Upper lobe of left lung (tissue), 4 donors: Measurements from ENCODE around the gene AHSA1.

Source experiments
- POLR2AphosphoS5 ChIP-seq, 2 donors: sonication (generic); formaldehyde crosslinking; IDR thresholded peaks; one replicate each; pipeline ENCODE4 v1.5.1; 2017; ENCODE audit warnings: antibody characterized with exemption in 2 of 2
- TF ChIP-seq, protein P1 (sequence below), 6 experiments: fragments of 450-650 bp in 4 of 6; fragments of 200-600 bp in 2 of 6; sonication (generic) in 2 of 6; IDR thresholded peaks; one replicate each; pipeline ENCODE4 v1.5.1; 2016 to 2019; ENCODE audit warnings: antibody characterized with exemption in 6 of 6

DNA sequence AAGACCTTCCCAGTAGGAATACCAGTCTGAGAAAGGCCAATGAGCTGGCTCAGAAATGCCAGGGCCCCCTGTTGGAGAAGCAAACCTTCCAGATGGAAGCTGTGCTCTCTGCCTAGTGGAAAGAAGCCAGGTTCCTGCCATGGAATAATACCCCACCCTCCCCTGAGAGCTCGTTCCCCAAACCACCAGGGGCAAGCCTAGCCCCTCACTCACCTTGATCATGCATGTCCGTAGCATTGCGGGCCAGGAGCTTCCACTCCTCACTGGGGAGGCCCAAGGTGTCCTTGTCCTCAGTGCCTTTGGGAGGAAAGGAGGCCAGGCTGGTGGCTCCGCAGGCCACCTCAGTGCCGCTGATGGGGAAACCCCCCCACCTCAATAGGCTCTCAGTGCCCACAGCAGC is 20.1 kb downstream of the AHSA1 start:
- TF ChIP-seq, protein P1, sequence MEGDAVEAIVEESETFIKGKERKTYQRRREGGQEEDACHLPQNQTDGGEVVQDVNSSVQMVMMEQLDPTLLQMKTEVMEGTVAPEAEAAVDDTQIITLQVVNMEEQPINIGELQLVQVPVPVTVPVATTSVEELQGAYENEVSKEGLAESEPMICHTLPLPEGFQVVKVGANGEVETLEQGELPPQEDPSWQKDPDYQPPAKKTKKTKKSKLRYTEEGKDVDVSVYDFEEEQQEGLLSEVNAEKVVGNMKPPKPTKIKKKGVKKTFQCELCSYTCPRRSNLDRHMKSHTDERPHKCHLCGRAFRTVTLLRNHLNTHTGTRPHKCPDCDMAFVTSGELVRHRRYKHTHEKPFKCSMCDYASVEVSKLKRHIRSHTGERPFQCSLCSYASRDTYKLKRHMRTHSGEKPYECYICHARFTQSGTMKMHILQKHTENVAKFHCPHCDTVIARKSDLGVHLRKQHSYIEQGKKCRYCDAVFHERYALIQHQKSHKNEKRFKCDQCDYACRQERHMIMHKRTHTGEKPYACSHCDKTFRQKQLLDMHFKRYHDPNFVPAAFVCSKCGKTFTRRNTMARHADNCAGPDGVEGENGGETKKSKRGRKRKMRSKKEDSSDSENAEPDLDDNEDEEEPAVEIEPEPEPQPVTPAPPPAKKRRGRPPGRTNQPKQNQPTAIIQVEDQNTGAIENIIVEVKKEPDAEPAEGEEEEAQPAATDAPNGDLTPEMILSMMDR (IDR thresholded peaks at IDR 0.05) = no peak
- no peak for TF ChIP-seq POLR2AphosphoS5 (IDR thresholded peaks at IDR 0.05)
